GM12872 (cell line): Measurements from ENCODE around the gene GNS.

Experiments
- TF ChIP-seq, protein P1 (sequence below): IDR thresholded peaks from 3 replicates; pipeline ENCODE4 v1.5.1; 2011; ENCODE audit warnings: low read depth, mild to moderate bottlenecking, low read length, moderate library complexity; ENCODE audit not compliant: insufficient read depth

Gene GNS

GRCh38 chr12:64722835-64723234 is 36.4 kb downstream of the GNS start:
- TF ChIP-seq, protein P1, sequence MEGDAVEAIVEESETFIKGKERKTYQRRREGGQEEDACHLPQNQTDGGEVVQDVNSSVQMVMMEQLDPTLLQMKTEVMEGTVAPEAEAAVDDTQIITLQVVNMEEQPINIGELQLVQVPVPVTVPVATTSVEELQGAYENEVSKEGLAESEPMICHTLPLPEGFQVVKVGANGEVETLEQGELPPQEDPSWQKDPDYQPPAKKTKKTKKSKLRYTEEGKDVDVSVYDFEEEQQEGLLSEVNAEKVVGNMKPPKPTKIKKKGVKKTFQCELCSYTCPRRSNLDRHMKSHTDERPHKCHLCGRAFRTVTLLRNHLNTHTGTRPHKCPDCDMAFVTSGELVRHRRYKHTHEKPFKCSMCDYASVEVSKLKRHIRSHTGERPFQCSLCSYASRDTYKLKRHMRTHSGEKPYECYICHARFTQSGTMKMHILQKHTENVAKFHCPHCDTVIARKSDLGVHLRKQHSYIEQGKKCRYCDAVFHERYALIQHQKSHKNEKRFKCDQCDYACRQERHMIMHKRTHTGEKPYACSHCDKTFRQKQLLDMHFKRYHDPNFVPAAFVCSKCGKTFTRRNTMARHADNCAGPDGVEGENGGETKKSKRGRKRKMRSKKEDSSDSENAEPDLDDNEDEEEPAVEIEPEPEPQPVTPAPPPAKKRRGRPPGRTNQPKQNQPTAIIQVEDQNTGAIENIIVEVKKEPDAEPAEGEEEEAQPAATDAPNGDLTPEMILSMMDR: no peak

DNA sequence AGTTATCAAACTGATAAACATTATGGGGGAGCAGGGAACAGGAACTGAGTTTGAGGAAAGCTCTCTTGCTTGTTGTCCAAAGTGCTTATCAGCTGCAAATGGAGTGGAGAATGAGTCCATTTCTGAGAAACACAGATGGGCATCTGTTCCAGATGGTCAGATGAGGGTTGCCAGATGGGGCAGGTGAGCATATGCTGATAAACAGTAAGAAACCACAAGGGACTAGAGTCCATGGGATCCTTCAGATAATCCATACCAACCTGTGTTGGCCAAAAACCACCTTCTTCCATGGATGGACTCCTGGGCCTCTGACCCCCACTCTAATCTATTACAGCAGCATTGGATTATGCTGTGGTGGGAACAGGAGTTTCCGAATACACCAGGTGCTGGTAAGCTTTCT is 38.3 kb downstream of the GNS start:
- TF ChIP-seq, protein P1: no peak

DNA sequence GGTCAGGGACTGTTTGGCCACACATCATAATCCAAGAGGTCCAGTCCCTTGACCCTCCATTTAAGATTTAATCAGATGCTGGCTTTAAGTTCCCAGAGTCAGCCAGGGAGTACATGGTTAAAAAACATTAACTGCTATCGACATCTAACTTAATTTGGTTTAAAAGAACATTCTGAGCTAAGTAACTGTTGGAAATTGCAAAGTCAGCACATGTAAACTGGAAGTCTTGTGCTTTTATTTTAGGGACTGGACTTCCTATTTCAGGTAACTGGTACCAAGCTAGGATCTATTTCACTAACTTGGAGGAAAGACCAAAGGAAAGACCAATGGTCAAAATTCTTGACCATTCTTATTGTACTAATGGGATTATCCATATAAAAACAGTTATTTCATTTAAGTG is 40.6 kb downstream of the GNS start:
- TF ChIP-seq, protein P1: no peak

- TF ChIP-seq, protein P1: no peak
These were observed 42.3 kb downstream of the GNS start for GRCh38 chr12:64716839-64717455.

DNA sequence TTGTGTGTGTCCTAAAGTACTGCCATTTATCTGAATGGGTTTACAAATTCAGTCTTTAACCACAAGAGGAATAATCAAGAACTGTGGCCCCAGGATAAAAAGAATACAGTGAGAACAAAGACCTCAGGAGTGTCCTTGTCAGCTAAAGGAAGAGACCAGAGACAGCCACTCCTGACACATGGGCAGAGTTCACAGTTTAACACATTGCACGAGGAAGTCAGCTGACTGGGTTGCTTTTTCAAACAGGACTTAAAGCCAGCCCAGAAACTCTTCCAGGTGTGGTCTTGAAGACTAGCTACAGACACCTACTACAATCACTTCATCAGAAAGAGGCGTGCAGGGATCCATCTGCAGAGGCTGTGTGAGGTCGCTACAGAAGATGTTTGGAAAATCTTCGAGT is 42.8 kb downstream of the GNS start:
- TF ChIP-seq, protein P1: no peak

- TF ChIP-seq, protein P1: no peak
These were observed 44.6 kb downstream of the GNS start for GRCh38 chr12:64714551-64714968.

GRCh38 chr12:64713376-64713775 is 45.8 kb downstream of the GNS start:
- TF ChIP-seq, protein P1: no peak
